ENCODE results near the gene PRKCE. TPM values are rescaled to one million over a fixed set of nuclear protein-coding genes. Genes with fewer than 3 reads are reported as not detected.

Gene PRKCE
- total and polyA plus RNA-seq, 2 donors (not counting 3 experiments of a cell fraction or from before 2014, with no cell fraction given) = 27.9 to 33.9 TPM

GRCh38 chr2:46024146-46024779, 372.8 kb downstream of the PRKCE start:
- FAIRE-seq (peak; percentile 40), DNase-seq (ENCODE audit: low read depth, low spot score) (peak; percentile 83)
- Histone ChIP-seq H2AFZ (ENCODE audit: low read depth, low read length) (no peak overlapping the region), H3K4me2 (ENCODE audit: insufficient read depth, low read length) (no peak overlapping the region), H3K4me3 (replicated peaks in 1 of 3; ENCODE audit: insufficient read depth in 1 of 3, low read depth in 1 of 3, low read length in 3 of 3) (no peak overlapping the region), H3K79me2 (ENCODE audit: control insufficient read depth, insufficient read depth, low read length) (no peaks in the 10 kb centered on the region), H3K27ac (ENCODE audit: insufficient read depth, low read depth, low read length) (no peak overlapping the region), H3K27me3 (ENCODE audit: control insufficient read depth in 2 of 2, insufficient read depth in 2 of 2, low read length in 2 of 2) (no peaks in the 10 kb centered on the region), H3K4me1 (ENCODE audit: control insufficient read depth, extremely low read depth, insufficient read depth, low read length) (peaks cover 13% of the 10 kb centered on the region), H3K36me3 (ENCODE audit: control insufficient read depth in 2 of 2, extremely low read depth in 1 of 2, insufficient read depth in 2 of 2, low read length in 2 of 2) (no peaks in the 10 kb centered on the region), H3K9ac (replicated peaks; ENCODE audit: extremely low read depth, insufficient read depth, low read length) (no peak overlapping the region), H3K9me1 (replicated peaks; ENCODE audit: control insufficient read depth, extremely low read depth, insufficient read depth, low read length) (no peaks in the 10 kb centered on the region), H3K9me3 (replicated peaks; ENCODE audit: control insufficient read depth, insufficient read depth, low read length) (no peaks in the 10 kb centered on the region), H4K20me1 (replicated peaks; ENCODE audit: control insufficient read depth, extremely low read depth, insufficient read depth, low read length) (no peaks in the 10 kb centered on the region)
- no peak for TF ChIP-seq CTCF (IDR thresholded peaks at IDR 0.05; ENCODE audit: extremely low read depth in 1 of 2, insufficient read depth in 1 of 2, low read depth in 1 of 2, low read length in 2 of 2)
- no peak for TF ChIP-seq GATA2 (IDR thresholded peaks at IDR 0.05; ENCODE audit: insufficient read depth, insufficient read length, low read depth, low read length)
- TF ChIP-seq EZH2 (IDR thresholded peaks at IDR 0.05; ENCODE audit: borderline replicate concordance, low read depth, low read length, severe bottlenecking) = no peak
- TF ChIP-seq POLR2A (IDR thresholded peaks at IDR 0.05; ENCODE audit: low read depth, low read length) = no peak
- TF ChIP-seq JUN (IDR thresholded peaks at IDR 0.05; ENCODE audit: borderline replicate concordance, insufficient read depth, insufficient read length, low read depth) = no peak
- TF ChIP-seq MYC (IDR thresholded peaks at IDR 0.05; ENCODE audit: low read depth, low read length) = no peak
- TF ChIP-seq POLR2AphosphoS5 (IDR thresholded peaks at IDR 0.05; ENCODE audit: insufficient read depth, low read depth, low read length) = no peak
- no peak for TF ChIP-seq FOS (IDR thresholded peaks at IDR 0.05; ENCODE audit: borderline replicate concordance, insufficient read depth, low read length)
- TF ChIP-seq MAX (IDR thresholded peaks at IDR 0.05; ENCODE audit: insufficient read depth, insufficient read length) = no peak
- intact Hi-C loops (cut with micrococcal nuclease) = no loop called here
- ChIA-PET POLR2A (no interaction called here), CTCF (no interaction called here)
- no TSS peak for BruUV-seq (replicated peaks)
- dilution Hi-C loops (cut with MboI; ENCODE audit: extremely low pct_ligation_motif_present, low sequenced_read_pairs) = no loop called here
